ENCODE data around the gene TJP1. TPM values are rescaled to one million over a fixed set of nuclear protein-coding genes. Genes with fewer than 3 reads are reported as not detected.

Gene TJP1
- total RNA-seq, 2 donors from 2014 or later: 131 to 145 TPM

GRCh38 chr15:29842290-29842689 is 20.0 kb upstream of the TJP1 start:
- Mint-ChIP-seq H3K27ac (no peak overlapping the region), H3K4me3 (no peak overlapping the region), H3K36me3 (ENCODE audit: low read depth) (no peaks in the 10 kb centered on the region), H3K27me3 (ENCODE audit: insufficient read depth) (no peaks in the 10 kb centered on the region), H3K9me3 (peaks cover 11% of the 10 kb centered on the region), H3K4me1 (peaks cover 10% of the 10 kb centered on the region)
- H3K27ac ChIP-seq (ENCODE audit: low read depth, low read length): no peak overlapping the region
- no peak for TF ChIP-seq CTCF (conservative IDR thresholded peaks at IDR 0.05)
- H3K36me3 ChIP-seq (ENCODE audit: control insufficient read depth, insufficient read depth, low read length): no peaks in the 10 kb centered on the region
- no peaks in the 10 kb centered on the region for H3K4me1 ChIP-seq (ENCODE audit: control insufficient read depth, insufficient read depth, low read length)
- no peaks in the 10 kb centered on the region for H3K9me3 ChIP-seq (ENCODE audit: control insufficient read depth, low read length)
- no peaks in the 10 kb centered on the region for H3K27me3 ChIP-seq (ENCODE audit: control insufficient read depth, insufficient read depth, low read length, poor library complexity, severe bottlenecking)
- H3K9ac ChIP-seq (ENCODE audit: extremely low read depth, low read length, poor library complexity, severe bottlenecking): no peak overlapping the region
- WGBS, 2 experiments (ENCODE audit: insufficient coverage in 1 of 2, insufficient read length in 1 of 2): 99 to 100% methylated on average over 2 to 5 of the region's 5 CpGs
- no peak overlapping the region for H3K4me3 ChIP-seq (ENCODE audit: low read length)
- no peak for DNase-seq

GRCh38 chr15:29840926-29841325 is 18.7 kb upstream of the TJP1 start:
- Histone ChIP-seq H3K4me3 (ENCODE audit: low read length) (no peak overlapping the region), H3K9me3 (ENCODE audit: control insufficient read depth, low read length) (no peaks in the 10 kb centered on the region), H3K27me3 (ENCODE audit: control insufficient read depth, insufficient read depth, low read length, poor library complexity, severe bottlenecking) (no peaks in the 10 kb centered on the region), H3K27ac (ENCODE audit: low read depth, low read length) (no peak overlapping the region), H3K36me3 (ENCODE audit: control insufficient read depth, insufficient read depth, low read length) (no peaks in the 10 kb centered on the region), H3K4me1 (ENCODE audit: control insufficient read depth, insufficient read depth, low read length) (no peaks in the 10 kb centered on the region), H3K9ac (ENCODE audit: extremely low read depth, low read length, poor library complexity, severe bottlenecking) (no peak overlapping the region)
- no peaks in the 10 kb centered on the region for H3K27me3 Mint-ChIP-seq (ENCODE audit: insufficient read depth)
- H3K27ac Mint-ChIP-seq: no peak overlapping the region
- H3K9me3 Mint-ChIP-seq: peaks cover 1% of the 10 kb centered on the region
- no peaks in the 10 kb centered on the region for H3K36me3 Mint-ChIP-seq (ENCODE audit: low read depth)
- no peak overlapping the region for H3K4me3 Mint-ChIP-seq
- H3K4me1 Mint-ChIP-seq: peaks cover 7% of the 10 kb centered on the region
- TF ChIP-seq CTCF (conservative IDR thresholded peaks at IDR 0.05): no peak
- WGBS, 2 experiments (ENCODE audit: insufficient coverage in 1 of 2, insufficient read length in 1 of 2): 85% methylated on average over 3 of the region's 3 CpGs; no CpG with 5 or more reads in 1 of the 2 experiments
- DNase-seq: no peak

GRCh38 chr15:29840054-29840453 is 17.8 kb upstream of the TJP1 start:
- DNase-seq: no peak
- H3K4me3 ChIP-seq (ENCODE audit: low read length): no peak overlapping the region
- no peaks in the 10 kb centered on the region for H3K9me3 ChIP-seq (ENCODE audit: control insufficient read depth, low read length)
- no peak overlapping the region for H3K9ac ChIP-seq (ENCODE audit: extremely low read depth, low read length, poor library complexity, severe bottlenecking)
- WGBS, 2 experiments (ENCODE audit: insufficient coverage in 1 of 2, insufficient read length in 1 of 2): 96% methylated on average over 3 of the region's 3 CpGs; no CpG with 5 or more reads in 1 of the 2 experiments
- no peaks in the 10 kb centered on the region for H3K4me1 ChIP-seq (ENCODE audit: control insufficient read depth, insufficient read depth, low read length)
- no peak for TF ChIP-seq CTCF (conservative IDR thresholded peaks at IDR 0.05)
- H3K4me3 Mint-ChIP-seq: no peak overlapping the region
- no peak overlapping the region for H3K27ac ChIP-seq (ENCODE audit: low read depth, low read length)
- peaks cover 1% of the 10 kb centered on the region for H3K9me3 Mint-ChIP-seq
- H3K36me3 ChIP-seq (ENCODE audit: control insufficient read depth, insufficient read depth, low read length): no peaks in the 10 kb centered on the region
- peaks cover 2% of the 10 kb centered on the region for H3K4me1 Mint-ChIP-seq
- no peak overlapping the region for H3K27ac Mint-ChIP-seq
- no peaks in the 10 kb centered on the region for H3K27me3 Mint-ChIP-seq (ENCODE audit: insufficient read depth)
- no peaks in the 10 kb centered on the region for H3K27me3 ChIP-seq (ENCODE audit: control insufficient read depth, insufficient read depth, low read length, poor library complexity, severe bottlenecking)
- H3K36me3 Mint-ChIP-seq (ENCODE audit: low read depth): no peaks in the 10 kb centered on the region
